DND-41 (cell line): ENCODE data around the gene NMNAT2.

Source experiments
- CTCF ChIP-seq: IDR thresholded peaks from 2 replicates; pipeline ENCODE4 v1.5.1; 2012; ENCODE audit warnings: borderline replicate concordance, low read length, moderate library complexity, mild to moderate bottlenecking; ENCODE audit not compliant: poor library complexity, severe bottlenecking; ENCODE audit errors: extremely low read depth
- EZH2 ChIP-seq: IDR thresholded peaks from 3 replicates; pipeline ENCODE4 v1.6.1; 2012; ENCODE audit warnings: borderline replicate concordance, low read depth, mild to moderate bottlenecking, moderate library complexity, low read length, inconsistent platforms; ENCODE audit not compliant: severe bottlenecking

- no peak for TF ChIP-seq CTCF
- no peak for TF ChIP-seq EZH2
Observed at GRCh38 chr1:183356534-183357182, 61.5 kb downstream of the NMNAT2 start.
